Sigmoid colon (tissue), 4 donors: Measurements from ENCODE around the gene HDAC11.

Source experiments
- CTCF ChIP-seq, 4 experiments: fragments of 450-650 bp in 3 of 4; fragments of 200-600 bp in 1 of 4; IDR thresholded peaks; one replicate each; pipeline ENCODE4 v1.5.1; 2016 to 2019; ENCODE audit warnings: antibody characterized with exemption in 4 of 4, mild to moderate bottlenecking in 3 of 4, moderate library complexity in 2 of 4
- EP300 ChIP-seq, 4 donors: sonication (generic); formaldehyde crosslinking; IDR thresholded peaks; one replicate each; pipeline ENCODE4 v1.6.1; 2017; ENCODE audit warnings: antibody characterized with exemption in 4 of 4
- POLR2A ChIP-seq, 2 donors: fragments of 450-650 bp; IDR thresholded peaks; one replicate each; pipeline ENCODE4 v1.6.1; 2016; ENCODE audit warnings: antibody characterized with exemption in 2 of 2, mild to moderate bottlenecking in 2 of 2, moderate library complexity in 2 of 2
- POLR2AphosphoS5 ChIP-seq, 4 donors: sonication (generic); formaldehyde crosslinking; IDR thresholded peaks; one replicate each; pipeline ENCODE4 v1.6.1; 2017; ENCODE audit warnings: antibody characterized with exemption in 4 of 4

GRCh38 chr3:13513913-13514517 lies 33.9 kb downstream of the HDAC11 start:
- no peak for TF ChIP-seq CTCF (IDR thresholded peaks at IDR 0.05)
- TF ChIP-seq POLR2AphosphoS5 (IDR thresholded peaks at IDR 0.05), result no peak
- no peak for TF ChIP-seq EP300 (IDR thresholded peaks at IDR 0.05)
- no peak for TF ChIP-seq POLR2A (IDR thresholded peaks at IDR 0.05)
